ENCODE data around the gene RIMBP2.
"Not testable (repeated sequence)": the region's sequence is repeated elsewhere in the genome, so short reads cannot be mapped to it uniquely, and the experiment has no call there.

RIMBP2 gene

DNA sequence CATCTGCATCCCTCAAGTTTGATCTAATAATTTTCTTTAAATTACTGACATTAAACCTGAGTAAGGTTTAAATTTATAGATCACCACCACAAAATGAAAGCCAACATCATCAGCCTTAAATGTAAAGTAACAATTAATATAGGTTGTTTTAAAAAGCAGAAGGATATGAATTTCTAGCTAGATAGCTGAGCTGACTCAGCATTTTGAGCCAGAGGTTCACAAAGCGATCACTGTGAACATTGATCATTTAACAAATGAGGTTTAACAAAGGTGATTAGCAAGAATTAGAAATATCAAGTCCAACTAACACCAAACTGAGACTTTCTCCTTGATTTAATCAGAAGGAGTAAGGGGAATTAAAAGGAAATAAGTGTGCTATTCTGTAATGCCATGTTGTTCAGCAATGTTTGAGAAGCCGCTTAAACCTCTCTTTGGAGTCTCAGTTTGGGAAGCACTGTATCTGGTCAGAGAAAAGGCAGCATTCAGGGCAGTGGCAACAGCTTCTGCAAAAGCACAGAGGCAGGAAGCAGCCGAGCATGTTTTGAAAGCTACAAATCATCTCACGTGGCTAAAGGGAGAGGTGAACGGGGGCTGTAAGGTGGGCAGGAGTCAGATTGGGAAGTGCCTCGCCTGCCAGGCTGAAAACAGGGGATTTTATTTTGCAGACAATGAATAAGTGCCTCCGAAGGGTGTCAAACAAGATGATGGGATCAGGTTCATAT is 19.6 kb downstream of the RIMBP2 start:
- Histone ChIP-seq H3K4me3 (IDR thresholded peaks at IDR 0.05; ENCODE audit: insufficient read depth, low read depth, low read length) (no peak overlapping the region), H2AFZ (ENCODE audit: low read depth) (no peak overlapping the region), H3K9ac (no peak overlapping the region), H3K27ac (no peak overlapping the region), H3K4me1 (ENCODE audit: low read depth, poor library complexity, severe bottlenecking) (no peaks in the 10 kb centered on the region), H4K20me1 (ENCODE audit: insufficient read depth) (no peaks in the 10 kb centered on the region), H3K36me3 (ENCODE audit: insufficient read depth) (no peaks in the 10 kb centered on the region), H3K79me2 (ENCODE audit: insufficient read depth, low read depth) (no peaks in the 10 kb centered on the region), H3K4me2 (no peak overlapping the region), H3K27me3 (ENCODE audit: insufficient read depth, low read depth) (no peaks in the 10 kb centered on the region)
- TF ChIP-seq, protein P1, sequence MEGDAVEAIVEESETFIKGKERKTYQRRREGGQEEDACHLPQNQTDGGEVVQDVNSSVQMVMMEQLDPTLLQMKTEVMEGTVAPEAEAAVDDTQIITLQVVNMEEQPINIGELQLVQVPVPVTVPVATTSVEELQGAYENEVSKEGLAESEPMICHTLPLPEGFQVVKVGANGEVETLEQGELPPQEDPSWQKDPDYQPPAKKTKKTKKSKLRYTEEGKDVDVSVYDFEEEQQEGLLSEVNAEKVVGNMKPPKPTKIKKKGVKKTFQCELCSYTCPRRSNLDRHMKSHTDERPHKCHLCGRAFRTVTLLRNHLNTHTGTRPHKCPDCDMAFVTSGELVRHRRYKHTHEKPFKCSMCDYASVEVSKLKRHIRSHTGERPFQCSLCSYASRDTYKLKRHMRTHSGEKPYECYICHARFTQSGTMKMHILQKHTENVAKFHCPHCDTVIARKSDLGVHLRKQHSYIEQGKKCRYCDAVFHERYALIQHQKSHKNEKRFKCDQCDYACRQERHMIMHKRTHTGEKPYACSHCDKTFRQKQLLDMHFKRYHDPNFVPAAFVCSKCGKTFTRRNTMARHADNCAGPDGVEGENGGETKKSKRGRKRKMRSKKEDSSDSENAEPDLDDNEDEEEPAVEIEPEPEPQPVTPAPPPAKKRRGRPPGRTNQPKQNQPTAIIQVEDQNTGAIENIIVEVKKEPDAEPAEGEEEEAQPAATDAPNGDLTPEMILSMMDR (conservative IDR thresholded peaks at IDR 0.05; ENCODE audit: low read depth, low read length): no peak

DNA sequence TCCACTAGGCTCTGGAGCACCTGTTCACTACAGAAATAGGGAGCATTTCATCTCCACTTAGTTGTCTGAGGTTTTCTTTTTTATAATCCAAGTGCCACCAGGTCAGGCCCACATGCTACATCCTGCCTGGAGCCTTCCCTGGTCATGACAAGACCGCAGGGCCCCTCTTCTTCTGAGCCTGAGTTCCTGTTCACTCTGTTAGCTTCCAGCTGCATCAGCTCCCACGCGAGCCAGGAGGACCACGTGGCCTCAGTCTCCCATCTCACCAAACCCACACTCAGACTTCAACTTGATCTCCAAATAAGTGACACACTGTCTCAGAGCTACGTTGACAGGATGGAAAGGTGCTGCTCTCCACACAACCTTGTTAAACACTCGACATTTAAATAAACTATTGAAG is 21.0 kb downstream of the RIMBP2 start:
- Histone ChIP-seq H3K36me3 (ENCODE audit: insufficient read depth) (no peaks in the 10 kb centered on the region), H3K4me1 (ENCODE audit: low read depth, poor library complexity, severe bottlenecking) (no peaks in the 10 kb centered on the region), H3K79me2 (ENCODE audit: insufficient read depth, low read depth) (no peaks in the 10 kb centered on the region), H3K27ac (no peak overlapping the region), H3K4me2 (no peak overlapping the region), H3K4me3 (IDR thresholded peaks at IDR 0.05; ENCODE audit: insufficient read depth, low read depth, low read length) (no peak overlapping the region), H3K27me3 (ENCODE audit: insufficient read depth, low read depth) (no peaks in the 10 kb centered on the region), H2AFZ (ENCODE audit: low read depth) (no peak overlapping the region), H4K20me1 (ENCODE audit: insufficient read depth) (no peaks in the 10 kb centered on the region), H3K9ac (no peak overlapping the region)
- TF ChIP-seq, protein P1 (conservative IDR thresholded peaks at IDR 0.05; ENCODE audit: low read depth, low read length): no peak

DNA sequence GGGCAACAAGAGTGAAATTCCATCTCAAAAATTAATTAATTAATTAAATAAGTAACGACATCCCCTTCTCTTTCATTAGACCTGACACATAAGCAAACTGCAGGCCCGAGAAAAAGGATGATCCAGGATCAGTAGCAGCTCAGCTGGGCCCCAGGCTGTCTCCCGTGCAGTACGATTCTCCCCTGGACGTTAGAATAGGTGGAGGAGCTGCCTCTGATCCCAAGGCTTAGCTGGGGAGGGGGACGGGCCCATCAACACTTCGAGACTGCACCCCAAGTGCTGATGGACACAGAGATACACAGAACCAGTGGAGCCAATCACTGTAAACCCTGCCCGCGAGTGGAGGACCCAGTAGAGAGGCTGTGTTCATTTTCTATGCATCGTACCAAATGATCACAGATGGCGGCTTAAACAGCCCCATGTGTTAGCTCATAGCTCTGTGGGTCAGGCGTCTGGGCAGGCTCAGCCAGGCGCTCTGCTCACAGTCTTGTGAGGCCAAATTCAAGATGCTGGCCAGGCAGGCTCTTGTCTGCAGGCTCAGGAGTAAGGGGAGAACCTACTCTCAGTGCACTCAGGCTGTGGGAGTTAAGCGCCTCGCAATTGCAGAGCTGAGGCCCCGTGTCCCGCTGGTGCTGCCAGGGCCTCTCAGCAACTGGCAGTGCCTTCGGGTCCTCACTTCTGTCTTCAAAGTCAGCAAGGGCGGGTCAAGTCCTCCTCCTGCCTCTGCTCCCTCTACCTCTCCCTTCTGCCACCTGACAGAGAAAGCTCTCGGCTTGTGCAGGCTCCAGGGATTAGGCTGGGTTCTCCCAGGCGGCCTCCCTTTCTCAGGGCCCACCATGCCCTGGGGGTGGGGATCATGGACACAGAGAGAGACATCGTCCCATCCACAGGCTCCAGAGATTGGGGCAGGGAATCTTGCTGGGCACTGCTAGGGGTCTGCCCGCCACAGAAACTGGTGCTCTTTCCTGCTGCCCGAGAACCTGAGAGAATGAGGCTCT is 26.4 kb downstream of the RIMBP2 start:
- H2AFZ ChIP-seq (ENCODE audit: low read depth): no peak overlapping the region
- H3K4me1 ChIP-seq (ENCODE audit: low read depth, poor library complexity, severe bottlenecking): no peaks in the 10 kb centered on the region
- H3K27ac ChIP-seq: no peak overlapping the region
- H3K27me3 ChIP-seq (ENCODE audit: insufficient read depth, low read depth): no peaks in the 10 kb centered on the region
- no peak overlapping the region for H3K9ac ChIP-seq
- H3K36me3 ChIP-seq (ENCODE audit: insufficient read depth): no peaks in the 10 kb centered on the region
- H4K20me1 ChIP-seq (ENCODE audit: insufficient read depth): no peaks in the 10 kb centered on the region
- TF ChIP-seq, protein P1 (conservative IDR thresholded peaks at IDR 0.05; ENCODE audit: low read depth, low read length): no peak
- H3K4me2 ChIP-seq: no peak overlapping the region
- H3K4me3 ChIP-seq (IDR thresholded peaks at IDR 0.05; ENCODE audit: insufficient read depth, low read depth, low read length): no peak overlapping the region
- H3K79me2 ChIP-seq (ENCODE audit: insufficient read depth, low read depth): no peaks in the 10 kb centered on the region

DNA sequence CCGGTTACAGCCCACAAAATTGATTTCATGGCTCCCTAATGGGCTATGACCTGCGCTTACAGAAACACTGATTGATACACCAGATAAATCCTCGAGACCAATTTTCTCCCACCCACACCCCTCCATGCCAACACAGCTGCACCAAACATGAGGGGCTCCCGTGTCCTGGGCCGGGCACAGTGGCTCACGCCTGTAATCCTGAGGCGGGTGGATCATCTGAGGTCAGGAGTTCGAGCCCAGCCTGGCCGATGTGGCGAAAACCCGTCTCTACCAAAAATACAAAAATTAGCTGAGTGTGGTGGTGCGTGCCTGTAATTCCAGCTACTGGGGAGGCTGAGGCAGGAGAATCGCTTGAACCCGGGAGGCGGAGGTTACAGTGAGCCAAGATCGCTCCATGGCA is 27.1 kb downstream of the RIMBP2 start:
- not testable (repeated sequence) for H4K20me1 ChIP-seq (ENCODE audit: insufficient read depth); H2AFZ ChIP-seq (ENCODE audit: low read depth); H3K79me2 ChIP-seq (ENCODE audit: insufficient read depth, low read depth); H3K4me1 ChIP-seq (ENCODE audit: low read depth, poor library complexity, severe bottlenecking); H3K36me3 ChIP-seq (ENCODE audit: insufficient read depth); H3K27ac ChIP-seq; H3K4me3 ChIP-seq (IDR thresholded peaks at IDR 0.05; ENCODE audit: insufficient read depth, low read depth, low read length); H3K9ac ChIP-seq; H3K27me3 ChIP-seq (ENCODE audit: insufficient read depth, low read depth); H3K4me2 ChIP-seq
